HUES64 (cell line): ENCODE measurements around the gene TMEM128.
"Not testable (repeated sequence)": the region's sequence is repeated elsewhere in the genome, so short reads cannot be mapped to it uniquely, and the experiment has no call there.

Experiments
- H3K27ac ChIP-seq: 2 replicates; pipeline ENCODE4 v1.7.0; 2013; ENCODE audit warnings: low read depth, low read length, inconsistent platforms
- H3K27me3 ChIP-seq: 2 replicates; pipeline ENCODE4 v1.6.1; 2013; ENCODE audit warnings: mild to moderate bottlenecking, low read length; ENCODE audit not compliant: insufficient read depth
- H3K36me3 ChIP-seq: 2 replicates; pipeline ENCODE4 v1.6.1; 2013; ENCODE audit warnings: mild to moderate bottlenecking, low read length; ENCODE audit not compliant: insufficient read depth
- H3K4me1 ChIP-seq: 2 replicates; pipeline ENCODE4 v1.6.1; 2013; ENCODE audit warnings: mild to moderate bottlenecking, low read length, moderate library complexity; ENCODE audit not compliant: insufficient read depth
- H3K4me3 ChIP-seq: 2 replicates; pipeline ENCODE4 v1.5.1; 2013; ENCODE audit warnings: mild to moderate bottlenecking, low read length, moderate library complexity
- H3K9ac ChIP-seq: 2 replicates; pipeline ENCODE4 v1.6.1; 2013; ENCODE audit warnings: mild to moderate bottlenecking, low read depth, low read length
- H3K9me3 ChIP-seq: 2 replicates; pipeline ENCODE4 v1.6.1; 2013; ENCODE audit warnings: low read depth, low read length; ENCODE audit not compliant: insufficient read depth
- WGBS: fragments of 150-250, 120-280 bp; methylation state at CpG from one replicate; pipeline ENCODE4 v1.1.7; 2013; ENCODE audit warnings: missing lambda C conversion rate; 5-methylcytosine and 5-hydroxymethylcytosine counted together

The TMEM128 gene

DNA sequence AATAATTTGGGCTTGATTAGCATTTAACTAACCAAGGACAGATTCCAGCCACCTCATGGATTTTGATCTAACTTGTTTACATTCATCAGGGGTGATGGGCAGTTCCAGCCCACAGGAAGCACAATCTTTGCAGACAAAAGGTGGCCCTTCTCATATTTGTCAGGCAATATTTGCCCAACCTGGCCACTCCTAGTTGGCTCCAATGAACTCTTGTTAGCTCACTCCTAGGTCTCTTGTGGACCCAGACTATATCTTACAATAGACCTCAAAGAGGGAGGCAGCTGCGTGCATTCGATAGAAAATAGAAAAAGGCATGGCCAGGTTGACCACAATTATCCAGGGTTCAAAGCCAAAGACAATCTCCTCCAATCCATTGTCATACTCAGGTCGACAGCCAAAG is 59.5 kb downstream of the TMEM128 start:
- 96% methylated on average over 3 of the region's 3 CpGs for WGBS
- H3K9me3 ChIP-seq, H3K4me3 ChIP-seq, H3K36me3 ChIP-seq, H3K27ac ChIP-seq, H3K9ac ChIP-seq, H3K27me3 ChIP-seq, H3K4me1 ChIP-seq: not testable (repeated sequence)
